CD1c-positive myeloid dendritic cell (primary cell): ENCODE measurements around the gene KCNN3.

Source experiments
- DNase-seq: peaks from one replicate; pipeline ENCODE4 v3.0.0-alpha.2; 2016; ENCODE audit errors: extremely low spot score

Gene KCNN3

GRCh38 chr1:154880671-154881070, 10.6 kb upstream of the KCNN3 start:
- DNase-seq = no peak

GRCh38 chr1:154879038-154879421, 8.9 kb upstream of the KCNN3 start:
- no peak for DNase-seq

DNA sequence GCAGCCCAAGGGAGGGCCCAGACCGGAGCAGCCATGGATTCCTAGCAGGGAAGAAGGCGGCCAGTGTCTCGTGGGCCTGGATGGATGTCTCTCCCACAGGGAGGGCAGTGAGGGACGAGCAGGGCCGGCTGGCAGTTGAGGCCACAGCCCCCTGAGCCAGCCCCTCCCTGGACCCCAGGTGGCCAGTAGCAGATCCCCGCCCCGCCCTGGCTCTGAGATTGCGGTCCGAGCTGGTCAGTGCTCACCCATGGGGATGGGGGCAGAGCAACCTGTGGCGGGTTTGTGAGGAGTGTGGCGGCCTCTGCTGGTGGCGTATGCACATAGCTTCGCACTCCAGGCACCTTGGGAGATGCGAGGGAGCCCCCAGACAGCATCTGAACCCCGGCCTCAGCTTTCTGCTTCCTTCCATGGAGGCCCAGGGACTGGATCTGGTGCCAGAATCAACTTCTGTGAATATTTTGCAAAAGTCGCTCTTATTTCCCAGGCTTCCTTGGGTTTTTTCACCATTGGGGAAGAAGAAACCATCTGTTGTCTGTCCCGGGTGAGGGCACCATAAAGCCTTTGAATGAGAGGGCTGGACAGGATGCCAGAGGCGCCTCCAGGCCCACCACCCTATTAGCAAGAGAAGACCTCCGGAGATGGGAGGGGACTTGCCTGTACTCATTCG, 8.4 kb upstream of the KCNN3 start:
- peak; percentile 72 for DNase-seq

DNA sequence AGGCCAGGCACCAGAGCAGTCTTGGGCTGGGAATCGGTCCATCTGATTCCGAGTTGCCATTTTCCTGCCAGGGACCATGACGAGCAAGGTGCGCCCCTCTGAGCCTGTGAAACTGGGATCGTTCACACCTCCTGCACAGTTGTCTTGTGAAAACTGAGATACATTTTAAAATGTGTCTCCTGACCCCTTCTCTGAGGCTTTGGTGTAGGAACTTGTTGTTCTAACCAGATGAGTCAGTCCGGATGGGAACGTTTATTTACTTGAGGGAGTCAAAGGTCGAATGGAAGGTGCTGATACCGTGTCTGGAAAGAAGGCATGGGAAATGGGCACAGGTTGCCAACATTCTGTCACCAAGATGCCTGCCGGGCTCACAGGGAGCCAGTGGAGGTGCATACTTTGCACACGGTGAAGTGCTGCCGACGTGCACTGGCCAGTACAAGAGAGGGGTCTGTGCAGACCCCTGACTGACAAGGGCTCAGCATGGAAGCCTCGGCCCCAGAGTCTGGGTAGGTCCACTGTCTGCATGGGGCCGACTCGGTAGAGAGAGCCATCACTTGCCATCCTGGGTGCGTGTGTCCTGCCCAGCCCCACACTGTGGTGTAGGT, 7.4 kb upstream of the KCNN3 start:
- DNase-seq = no peak

- no peak for DNase-seq
Observed at GRCh38 chr1:154876842-154877369, 6.8 kb upstream of the KCNN3 start.

- DNase-seq = no peak
Observed at GRCh38 chr1:154874465-154874864, 4.4 kb upstream of the KCNN3 start.

DNA sequence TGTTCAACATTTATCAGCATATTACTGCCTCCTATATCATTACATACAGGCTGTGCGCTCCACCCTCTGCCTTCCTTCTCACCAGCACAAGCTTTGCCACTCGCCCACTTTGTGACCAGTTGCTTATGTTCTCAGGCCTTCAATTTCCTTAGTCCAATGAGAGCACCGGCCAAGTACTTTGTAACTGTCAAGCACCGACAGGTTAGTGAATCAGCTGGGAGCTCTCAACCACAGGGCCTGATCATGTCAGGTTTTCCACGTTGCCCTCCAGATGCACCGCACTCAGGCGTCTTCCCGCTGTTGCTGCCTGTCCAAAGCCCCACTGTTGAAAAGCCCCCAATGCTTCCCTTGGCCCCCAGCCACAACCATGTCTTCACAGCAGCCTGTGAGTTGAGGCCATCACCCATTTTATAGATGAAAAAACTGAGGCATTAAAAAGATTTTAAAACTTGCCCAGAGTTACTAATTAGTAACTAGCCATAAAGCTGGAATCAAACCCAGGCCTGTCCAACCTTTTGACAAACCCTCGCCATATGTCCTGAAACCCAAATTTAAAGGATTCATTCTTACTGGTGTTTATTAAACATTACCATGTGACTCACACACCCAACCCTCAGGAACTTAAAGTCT, 3.4 kb upstream of the KCNN3 start:
- no peak for DNase-seq

DNA sequence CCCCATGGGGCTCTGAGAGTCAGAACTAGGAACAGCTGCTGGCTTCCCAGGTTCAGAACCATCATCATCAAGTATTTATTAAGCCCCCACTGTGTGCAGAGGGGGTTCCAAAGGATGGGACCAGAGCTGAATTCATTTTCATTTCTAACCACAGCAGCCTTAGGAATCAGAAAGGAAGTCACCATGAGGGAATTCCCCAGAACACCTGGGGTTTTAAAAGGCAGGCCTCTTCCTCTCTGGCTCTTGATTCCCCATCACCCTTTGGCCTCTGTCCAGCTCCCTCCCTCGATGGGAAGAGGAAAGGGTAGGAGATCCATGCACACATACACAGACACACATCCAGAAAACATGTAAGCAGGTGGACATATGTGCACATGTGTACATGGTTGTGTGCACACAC, 1.3 kb upstream of the KCNN3 start:
- DNase-seq = no peak

- no peak for DNase-seq
Observed at GRCh38 chr1:154870734-154871133, 653 bp upstream of the KCNN3 start.

GRCh38 chr1:154869351-154870114, 548 bp downstream of the KCNN3 start:
- DNase-seq = no peak

- DNase-seq = no peak
Observed at GRCh38 chr1:154867841-154868605, 2.1 kb downstream of the KCNN3 start.

GRCh38 chr1:154867064-154867825, 2.8 kb downstream of the KCNN3 start:
- no peak for DNase-seq

DNA sequence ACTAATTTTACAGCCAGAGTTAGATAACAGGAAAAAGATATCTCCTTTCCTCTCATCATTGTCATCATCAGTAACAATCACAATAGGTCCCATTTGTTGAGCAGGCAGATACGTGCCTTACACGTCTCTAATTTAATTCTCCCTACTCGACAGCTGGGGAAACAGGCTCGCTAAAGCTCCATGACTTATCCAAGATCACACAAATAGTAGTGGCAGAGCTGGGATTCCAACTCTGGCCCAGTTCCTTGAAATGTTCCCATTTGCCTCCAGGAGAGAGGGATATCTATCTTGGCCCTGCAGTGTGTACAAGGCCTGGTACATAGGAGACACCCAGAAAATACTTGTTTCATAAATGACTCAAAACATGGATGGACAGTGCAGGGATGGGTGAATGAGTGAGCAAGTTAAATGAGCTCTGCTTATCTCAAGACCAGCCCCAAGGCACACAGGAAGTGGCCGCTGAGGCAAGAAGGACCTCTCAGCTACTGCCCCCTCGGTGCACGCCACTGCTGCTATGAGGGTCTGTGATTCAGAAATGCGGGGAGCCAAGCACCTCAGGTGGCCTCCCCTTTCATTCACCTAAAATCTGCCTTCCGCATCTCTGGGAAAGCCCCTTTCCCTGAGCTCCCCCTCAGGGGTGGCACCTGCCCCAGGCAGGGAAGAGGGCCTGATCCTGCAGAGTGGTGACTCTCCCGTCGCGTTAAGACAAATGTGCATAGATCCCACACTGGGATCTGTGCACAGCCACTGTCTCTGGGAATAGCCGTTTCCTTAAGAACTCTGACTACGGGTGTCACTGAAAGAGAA, 3.6 kb downstream of the KCNN3 start:
- no peak for DNase-seq

DNA sequence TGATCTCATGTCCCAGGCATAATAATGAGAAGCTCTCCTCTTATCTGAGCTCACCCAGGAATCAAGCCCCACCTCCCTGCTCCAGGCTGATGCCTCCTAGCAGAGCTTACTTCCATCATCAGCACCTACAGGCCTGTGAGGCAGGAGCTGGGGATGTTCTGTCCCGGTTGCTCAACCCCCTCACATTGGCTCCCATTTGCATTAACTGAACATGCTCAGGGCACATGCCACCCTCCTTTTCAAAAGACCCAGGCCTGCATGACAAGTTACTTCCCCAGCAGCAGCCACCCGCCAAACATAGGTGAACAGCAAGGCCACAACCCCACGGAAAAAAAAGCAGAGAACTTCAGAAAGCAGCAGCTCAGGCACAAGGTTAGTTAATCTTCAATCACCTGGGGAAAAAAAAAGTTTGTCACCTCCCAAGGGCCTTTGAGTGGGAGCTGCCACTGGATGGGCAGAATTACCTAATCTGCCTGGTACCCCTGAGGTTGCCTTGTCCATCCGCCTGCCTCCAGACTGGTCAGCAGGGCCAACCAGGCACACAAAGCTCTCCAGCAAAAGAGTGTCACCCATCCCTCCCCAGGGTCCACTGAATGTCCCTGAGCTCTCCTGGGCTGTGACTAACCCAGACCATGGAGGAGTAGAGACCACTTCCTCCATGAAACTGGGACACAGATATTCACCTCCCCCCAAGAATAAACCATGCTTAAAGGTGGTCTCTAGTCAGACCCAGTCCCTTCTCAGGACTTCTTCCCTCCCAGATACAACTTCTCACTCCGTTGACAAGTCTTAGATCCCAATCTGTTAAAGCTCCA, 4.4 kb downstream of the KCNN3 start:
- no peak for DNase-seq

GRCh38 chr1:154864189-154864975, 5.7 kb downstream of the KCNN3 start:
- no peak for DNase-seq

DNA sequence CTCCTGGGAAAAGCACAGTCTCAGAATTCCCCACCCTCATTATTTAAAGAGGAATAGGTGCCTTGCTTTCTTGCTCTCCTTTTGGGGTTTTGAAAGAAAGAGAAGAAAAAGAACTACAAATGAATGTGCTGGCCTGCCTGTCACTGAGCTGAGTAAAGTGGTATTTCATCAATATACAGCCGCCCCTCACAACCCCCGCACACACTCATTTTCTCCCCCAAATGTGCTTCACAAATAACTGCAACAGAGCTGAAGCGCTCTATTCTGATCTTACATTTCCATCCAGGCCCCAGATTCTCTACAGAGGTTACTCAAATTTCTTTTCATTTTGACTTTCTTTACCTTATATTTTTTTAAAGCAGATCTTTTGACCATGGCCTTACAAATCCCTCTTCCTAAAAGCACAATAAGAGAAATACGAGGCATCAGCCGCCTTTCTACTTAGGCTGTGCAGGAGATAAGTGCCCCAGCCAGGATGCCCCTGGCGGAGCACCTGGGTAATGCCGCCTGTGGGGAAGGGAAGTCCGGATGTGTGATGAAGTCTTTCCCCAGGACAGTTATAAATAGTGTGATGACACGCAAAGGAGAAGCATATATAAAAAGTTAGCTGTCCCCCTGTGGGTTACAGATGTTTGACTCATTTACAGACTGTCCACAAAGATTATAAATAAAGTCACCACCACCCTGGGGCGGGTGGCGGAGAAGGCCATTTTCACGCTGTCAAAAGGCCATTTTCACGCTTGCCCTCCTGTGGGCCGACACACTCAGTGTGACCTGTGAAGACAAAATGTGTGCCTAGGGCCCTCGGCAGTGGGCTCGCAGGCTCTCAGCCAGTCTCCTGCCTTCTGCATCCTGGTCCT, 6.5 kb downstream of the KCNN3 start:
- peak; percentile 26 for DNase-seq

- DNase-seq = no peak
Observed at GRCh38 chr1:154862907-154863306, 7.2 kb downstream of the KCNN3 start.
